HepG2 (cell line): ENCODE results near the gene LIPA. TPM values are rescaled to one million over a fixed set of nuclear protein-coding genes. Genes with fewer than 3 reads are reported as not detected.

Source experiments
- ATAC-seq: fragments of 200-7000 bp; cut with Tn5 transposase; 3 replicates; pipeline ENCODE4 v1.9.1; 2020; ENCODE audit warnings: mild to moderate bottlenecking, moderate library complexity
- BruUV-seq: library from RNA; stranded (reverse); fragments of 400-500 nt; replicated peaks from 2 replicates; lab custom pipeline; 2021; lab: Mats Ljungman, UMichigan
- CTCF ChIA-PET: fragments of 300-600 bp; formaldehyde crosslinking; extraction: SDS; loops from one replicate; lab custom pipeline; 2021; ENCODE audit warnings: low total read pairs, inconsistent platforms, low intra/inter-chr PET ratio; lab: Yijun Ruan, JAX
- POLR2A ChIA-PET: fragments of 350-600 bp; sonication (Branson Sonifier 250); formaldehyde crosslinking; loops from one replicate; lab custom pipeline; 2020; ENCODE audit warnings: antibody characterized with exemption, inconsistent platforms; lab: Yijun Ruan, JAX
- DNase-seq: peaks from one replicate; pipeline ENCODE4 v3.0.0-alpha.2; 2015; ENCODE audit warnings: low spot score
- FAIRE-seq: peaks from 3 replicates; lab custom pipeline; 2011; peaks lifted over from hg19 to GRCh38; lab: Jason Lieb, UNC
- H2AFZ ChIP-seq: one replicate; pipeline ENCODE4 v1.6.1; 2011; ENCODE audit warnings: low read length, inconsistent platforms
- H3K27ac ChIP-seq: fragments of 300-600 bp; 3 replicates; pipeline ENCODE4 v1.8.0; 2011; ENCODE audit warnings: mixed run types, mild to moderate bottlenecking, mixed read lengths, low read length, inconsistent platforms; ENCODE audit not compliant: insufficient read depth; ENCODE audit errors: extremely low read length
- H3K27me3 ChIP-seq, 2 experiments: fragments of 200-600 bp in 1 of 2; 2 replicates in 1 of 2; 3 replicates in 1 of 2; pipeline versions ENCODE4 v1.6.0 to v1.8.0; 2011; ENCODE audit warnings: low read length in 2 of 2, mild to moderate bottlenecking in 2 of 2, moderate library complexity in 2 of 2, inconsistent platforms in 1 of 2; ENCODE audit not compliant: insufficient read depth in 2 of 2, control insufficient read depth in 1 of 2
- H3K36me3 ChIP-seq, 2 experiments: fragments of 200-600 bp in 1 of 2; replicated peaks in 1 of 2; 2 replicates in 1 of 2; 3 replicates in 1 of 2; pipeline versions ENCODE4 v1.5.1 to v1.8.0; 2011; ENCODE audit warnings: low read length in 2 of 2, inconsistent platforms in 1 of 2; ENCODE audit not compliant: insufficient read depth in 2 of 2, control insufficient read depth in 1 of 2
- H3K4me1 ChIP-seq: 2 replicates; pipeline ENCODE4 v1.5.1; 2012; ENCODE audit warnings: low read length, inconsistent platforms; ENCODE audit not compliant: insufficient read depth
- H3K4me2 ChIP-seq: 2 replicates; pipeline ENCODE4 v1.6.0; 2011; ENCODE audit warnings: low read depth, low read length, inconsistent platforms
- H3K4me3 ChIP-seq, 3 experiments: fragments of 200-600 bp in 1 of 3; sonication (generic), shearing (Covaris generic) in 1 of 3; replicated peaks in 1 of 3; 2 replicates each; pipeline ENCODE4 v1.5.1; 2011 to 2016; ENCODE audit warnings: low read length in 3 of 3, inconsistent platforms in 2 of 3, low read depth in 2 of 3, mild to moderate bottlenecking in 2 of 3, control low read depth in 1 of 3, mixed read lengths in 1 of 3; ENCODE audit not compliant: insufficient read depth in 1 of 3
- H3K79me2 ChIP-seq: one replicate; pipeline ENCODE4 v1.6.1; 2011; ENCODE audit warnings: low read length, inconsistent platforms; ENCODE audit not compliant: insufficient read depth
- H3K9ac ChIP-seq: 2 replicates; pipeline ENCODE4 v1.6.0; 2011; ENCODE audit warnings: mild to moderate bottlenecking, low read depth, low read length, inconsistent platforms; ENCODE audit not compliant: insufficient read depth
- H3K9me3 ChIP-seq: 2 replicates; pipeline ENCODE4 v1.5.1; 2012; ENCODE audit warnings: mild to moderate bottlenecking, low read length
- H4K20me1 ChIP-seq: 2 replicates; pipeline ENCODE4 v1.6.0; 2011; ENCODE audit warnings: inconsistent platforms, mild to moderate bottlenecking, low read length, moderate library complexity; ENCODE audit not compliant: insufficient read depth
- ARNT ChIP-seq: fragments of 450-650 bp; IDR thresholded peaks from 2 replicates; pipeline ENCODE4 v1.6.1; 2017
- EHMT2 ChIP-seq: fragments of 200-600 bp; sonication (generic); IDR thresholded peaks from 2 replicates; pipeline ENCODE4 v1.7.0; 2017; ENCODE audit warnings: antibody characterized with exemption, low read depth, low read length, borderline replicate concordance
- GMEB1 ChIP-seq: sonication (generic); formaldehyde crosslinking; IDR thresholded peaks from 2 replicates; pipeline ENCODE4 v1.5.1; 2020; ENCODE audit warnings: missing genetic modification reagents, mild to moderate bottlenecking, borderline replicate concordance
- TBX3 ChIP-seq: fragments of 450-650 bp; IDR thresholded peaks from 2 replicates; pipeline ENCODE4 v1.6.1; 2017; ENCODE audit warnings: antibody characterized with exemption, mild to moderate bottlenecking, inconsistent platforms, borderline replicate concordance
- ZFP82 ChIP-seq: sonication (generic); formaldehyde crosslinking; IDR thresholded peaks from 2 replicates; pipeline ENCODE4 v1.5.1; 2020; ENCODE audit warnings: mild to moderate bottlenecking, missing genetic modification reagents, borderline replicate concordance
- ZFP91 ChIP-seq: sonication (generic); formaldehyde crosslinking; IDR thresholded peaks from 2 replicates; pipeline ENCODE4 v1.9.0; 2022; ENCODE audit warnings: missing genetic modification reagents, mild to moderate bottlenecking, borderline replicate concordance
- in situ Hi-C: cut with HindIII; loops from 2 replicates; pipeline ENCODE4 v1.10.0; 2017; ENCODE audit warnings: low pct_unique_long_range_greater_than_20kb; ENCODE audit not compliant: extremely low pct_ligation_motif_present
- intact Hi-C: fragments of 100-400 bp; cut with micrococcal nuclease; formaldehyde crosslinking; loops from one replicate; pipeline ENCODE4 v1.10.0; 2022; ENCODE audit not compliant: unreplicated experiment
- polyA plus RNA-seq, 8 experiments: library from polyadenylated mRNA; depleted of rRNA in 3 of 8; stranded (reverse) in 7 of 8; unstranded in 1 of 8; fragments of >200 nt; fragmentation: Illumina TruSeq in 4 of 8; extraction: Trizol in 4 of 8; gene quantifications; 2 replicates each; pipeline versions ENCODE4 v1.2.1 to v1.2.3, GENCODE V29; 2011 to 2016; ENCODE audit warnings: low read depth in 4 of 8, missing spikeins in 1 of 8, mixed read lengths in 1 of 8; ENCODE audit not compliant: insufficient read depth in 1 of 8
- total RNA-seq, 5 experiments: library from RNA; depleted of rRNA; stranded (reverse); fragments of >200 nt; fragmentation: Illumina TruSeq; extraction: Trizol; gene quantifications; 2 replicates each; pipeline ENCODE4 v1.2.3, GENCODE V29; 2016; ENCODE audit warnings: low read depth in 1 of 5
- TF ChIP-seq, protein P1 (sequence below): sonication (generic); formaldehyde crosslinking; IDR thresholded peaks from 2 replicates; pipeline ENCODE4 v1.8.1; 2022; ENCODE audit warnings: mild to moderate bottlenecking, missing genetic modification reagents
- TF ChIP-seq, protein P2 (sequence below), 2 experiments: sonication (generic) in 1 of 2; formaldehyde crosslinking in 1 of 2; IDR thresholded peaks; 2 replicates each; pipeline versions ENCODE4 v1.4.0 to v1.6.1; 2016 to 2020; ENCODE audit warnings: borderline replicate concordance in 1 of 2, low read depth in 1 of 2, mild to moderate bottlenecking in 1 of 2, missing genetic modification reagents in 1 of 2

The LIPA gene
- total and polyA plus RNA-seq, 2 of the 13 experiments (the other 11 are each of a cell fraction or from before 2014, with no cell fraction given): 57.1 to 79.5 TPM

- no peak for TF ChIP-seq ZFP82
Observed at GRCh38 chr10:89279421-89279869, 27.9 kb upstream of the LIPA start (continued).

DNA sequence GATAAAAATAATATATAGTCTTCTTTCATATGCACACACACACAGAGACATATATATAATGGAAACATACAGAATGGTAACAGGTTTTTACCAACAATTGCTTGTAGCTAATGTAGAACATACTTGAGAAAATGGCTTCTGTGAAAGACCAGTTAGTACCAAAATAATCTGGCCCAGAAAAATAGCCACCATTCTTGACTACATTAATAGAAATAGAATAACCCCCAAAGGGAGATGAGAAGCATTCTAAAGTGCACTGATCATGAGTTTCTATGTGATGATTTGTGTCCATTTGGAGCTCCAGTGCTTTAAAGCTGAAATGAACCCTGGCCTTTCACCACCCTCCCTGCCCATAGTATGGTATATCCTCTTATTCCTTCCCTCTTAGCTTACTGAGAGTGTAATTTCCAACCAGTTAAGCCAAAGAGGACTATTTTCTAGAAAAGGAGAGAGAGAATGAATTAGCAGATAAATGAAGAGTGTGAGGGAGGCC, 27.4 kb upstream of the LIPA start:
- Histone ChIP-seq H3K79me2 (no peaks in the 10 kb centered on the region), H3K27ac (no peak overlapping the region), H3K27me3 (no peaks in the 10 kb centered on the region; a peak in 1 of 5 replicates), H3K4me3 (no peak overlapping the region), H3K4me1 (peaks cover 33% of the 10 kb centered on the region), H3K36me3 (no peaks in the 10 kb centered on the region), H4K20me1 (no peaks in the 10 kb centered on the region), H3K9me3 (no peaks in the 10 kb centered on the region), H3K4me2 (no peak overlapping the region), H2AFZ (no peak overlapping the region), H3K9ac (no peak overlapping the region)
- ChIA-PET CTCF (no interaction called here), POLR2A (interaction anchor here (1.3 kb wide), 1 partner anchor 9 kb away, joined by 3 read pairs; no protein-coding TSS in a partner anchor)
- intact Hi-C loops (no loop called here), in situ Hi-C loops (no loop called here)
- ATAC-seq (no peak), FAIRE-seq (no peak), DNase-seq (no peak)
- BruUV-seq: no TSS peak
- TF ChIP-seq EHMT2: no peak
- no peak for TF ChIP-seq ARNT
- TF ChIP-seq ZFP91 (CRISPR knock-in tag): no peak
- TF ChIP-seq, protein P1, sequence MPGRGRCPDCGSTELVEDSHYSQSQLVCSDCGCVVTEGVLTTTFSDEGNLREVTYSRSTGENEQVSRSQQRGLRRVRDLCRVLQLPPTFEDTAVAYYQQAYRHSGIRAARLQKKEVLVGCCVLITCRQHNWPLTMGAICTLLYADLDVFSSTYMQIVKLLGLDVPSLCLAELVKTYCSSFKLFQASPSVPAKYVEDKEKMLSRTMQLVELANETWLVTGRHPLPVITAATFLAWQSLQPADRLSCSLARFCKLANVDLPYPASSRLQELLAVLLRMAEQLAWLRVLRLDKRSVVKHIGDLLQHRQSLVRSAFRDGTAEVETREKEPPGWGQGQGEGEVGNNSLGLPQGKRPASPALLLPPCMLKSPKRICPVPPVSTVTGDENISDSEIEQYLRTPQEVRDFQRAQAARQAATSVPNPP (CRISPR knock-in tag): no peak
- TF ChIP-seq GMEB1 (CRISPR knock-in tag): no peak
- no peak for TF ChIP-seq TBX3
- TF ChIP-seq, protein P2, sequence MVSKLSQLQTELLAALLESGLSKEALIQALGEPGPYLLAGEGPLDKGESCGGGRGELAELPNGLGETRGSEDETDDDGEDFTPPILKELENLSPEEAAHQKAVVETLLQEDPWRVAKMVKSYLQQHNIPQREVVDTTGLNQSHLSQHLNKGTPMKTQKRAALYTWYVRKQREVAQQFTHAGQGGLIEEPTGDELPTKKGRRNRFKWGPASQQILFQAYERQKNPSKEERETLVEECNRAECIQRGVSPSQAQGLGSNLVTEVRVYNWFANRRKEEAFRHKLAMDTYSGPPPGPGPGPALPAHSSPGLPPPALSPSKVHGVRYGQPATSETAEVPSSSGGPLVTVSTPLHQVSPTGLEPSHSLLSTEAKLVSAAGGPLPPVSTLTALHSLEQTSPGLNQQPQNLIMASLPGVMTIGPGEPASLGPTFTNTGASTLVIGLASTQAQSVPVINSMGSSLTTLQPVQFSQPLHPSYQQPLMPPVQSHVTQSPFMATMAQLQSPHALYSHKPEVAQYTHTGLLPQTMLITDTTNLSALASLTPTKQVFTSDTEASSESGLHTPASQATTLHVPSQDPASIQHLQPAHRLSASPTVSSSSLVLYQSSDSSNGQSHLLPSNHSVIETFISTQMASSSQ (IDR thresholded peaks at IDR 0.05; ENCODE audit: low read depth): no peak
- TF ChIP-seq, protein P2 (CRISPR knock-in tag; IDR thresholded peaks at IDR 0.05; ENCODE audit: borderline replicate concordance): no peak
